ENCODE measurements around the gene GALNT10. TPM values are rescaled to one million over a fixed set of nuclear protein-coding genes. Genes with fewer than 3 reads are reported as not detected.
A peak's percentile ranks its signal among the peaks of the same experiment; 100 is the strongest.

The GALNT10 gene, protein sequence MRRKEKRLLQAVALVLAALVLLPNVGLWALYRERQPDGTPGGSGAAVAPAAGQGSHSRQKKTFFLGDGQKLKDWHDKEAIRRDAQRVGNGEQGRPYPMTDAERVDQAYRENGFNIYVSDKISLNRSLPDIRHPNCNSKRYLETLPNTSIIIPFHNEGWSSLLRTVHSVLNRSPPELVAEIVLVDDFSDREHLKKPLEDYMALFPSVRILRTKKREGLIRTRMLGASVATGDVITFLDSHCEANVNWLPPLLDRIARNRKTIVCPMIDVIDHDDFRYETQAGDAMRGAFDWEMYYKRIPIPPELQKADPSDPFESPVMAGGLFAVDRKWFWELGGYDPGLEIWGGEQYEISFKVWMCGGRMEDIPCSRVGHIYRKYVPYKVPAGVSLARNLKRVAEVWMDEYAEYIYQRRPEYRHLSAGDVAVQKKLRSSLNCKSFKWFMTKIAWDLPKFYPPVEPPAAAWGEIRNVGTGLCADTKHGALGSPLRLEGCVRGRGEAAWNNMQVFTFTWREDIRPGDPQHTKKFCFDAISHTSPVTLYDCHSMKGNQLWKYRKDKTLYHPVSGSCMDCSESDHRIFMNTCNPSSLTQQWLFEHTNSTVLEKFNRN
- total RNA-seq (41.3 and 45.9 TPM in 2 replicates), polyA plus RNA-seq (42.9 and 43.0 TPM in 2 replicates)

DNA sequence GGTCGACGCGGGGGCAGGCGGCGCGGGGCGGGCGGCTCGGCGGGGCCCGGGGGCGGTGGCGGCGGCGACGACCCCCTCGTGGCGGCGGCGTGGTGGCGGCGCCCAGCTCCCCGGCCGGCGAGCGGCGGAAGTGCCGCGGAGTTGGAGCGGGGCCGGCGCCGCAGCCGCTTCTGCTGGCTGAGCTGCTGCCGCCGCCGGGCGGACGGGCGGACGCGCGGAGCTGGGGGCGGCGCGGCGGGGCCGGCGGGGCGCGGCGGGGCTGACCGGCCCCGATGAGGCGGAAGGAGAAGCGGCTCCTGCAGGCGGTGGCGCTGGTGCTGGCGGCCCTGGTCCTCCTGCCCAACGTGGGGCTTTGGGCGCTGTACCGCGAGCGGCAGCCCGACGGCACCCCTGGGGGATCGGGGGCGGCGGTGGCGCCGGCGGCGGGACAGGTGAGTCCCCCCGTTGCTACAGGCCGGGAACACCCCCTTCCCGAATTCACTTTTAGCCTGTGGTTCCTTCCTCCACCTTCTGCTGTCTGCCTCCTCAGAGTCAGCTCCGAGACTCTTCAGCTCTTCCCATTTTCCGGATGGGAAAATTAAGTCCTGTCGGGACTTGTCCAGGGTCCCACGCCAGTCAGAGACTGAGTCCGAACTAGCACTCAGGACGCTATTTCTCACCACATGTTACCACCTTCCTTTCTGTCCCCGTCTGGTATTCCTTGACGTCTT lies at the start of gene GALNT10:
Gene GALNT10, plus strand, starts transcription at position 139 of the 710 bp plus-strand sequence. Its CDS starts 134 bp downstream, at position 273.
- peaks cover 14% of the 10 kb centered on the region for H3K79me2 ChIP-seq
- H3K36me3 ChIP-seq (replicated peaks; ENCODE audit: insufficient read depth, low read depth), result no peaks in the 10 kb centered on the region
- H3K4me2 ChIP-seq, result peak within 1 kb of the TSS; percentile 97
- WGBS (ENCODE audit: low lambda C conversion rate, missing lambda C conversion rate), result 9% methylated on average over 20 of the region's 84 CpGs
- peak within 1 kb of the TSS; percentile 99 for H2AFZ ChIP-seq
- peak within 1 kb of the TSS; percentile 47 for H3K27ac ChIP-seq
- H3K27me3 ChIP-seq, result peaks cover 6% of the 10 kb centered on the region
- DNase-seq (ENCODE audit: low spot score), result peak; percentile 88
- TF ChIP-seq EZH2phosphoT487 (IDR thresholded peaks at IDR 0.05; ENCODE audit: low read depth, severe bottlenecking, unreplicated experiment) (no peak), EZH2 (IDR thresholded peaks at IDR 0.05; ENCODE audit: borderline replicate concordance) (no peak)
- TF ChIP-seq, protein P1, sequence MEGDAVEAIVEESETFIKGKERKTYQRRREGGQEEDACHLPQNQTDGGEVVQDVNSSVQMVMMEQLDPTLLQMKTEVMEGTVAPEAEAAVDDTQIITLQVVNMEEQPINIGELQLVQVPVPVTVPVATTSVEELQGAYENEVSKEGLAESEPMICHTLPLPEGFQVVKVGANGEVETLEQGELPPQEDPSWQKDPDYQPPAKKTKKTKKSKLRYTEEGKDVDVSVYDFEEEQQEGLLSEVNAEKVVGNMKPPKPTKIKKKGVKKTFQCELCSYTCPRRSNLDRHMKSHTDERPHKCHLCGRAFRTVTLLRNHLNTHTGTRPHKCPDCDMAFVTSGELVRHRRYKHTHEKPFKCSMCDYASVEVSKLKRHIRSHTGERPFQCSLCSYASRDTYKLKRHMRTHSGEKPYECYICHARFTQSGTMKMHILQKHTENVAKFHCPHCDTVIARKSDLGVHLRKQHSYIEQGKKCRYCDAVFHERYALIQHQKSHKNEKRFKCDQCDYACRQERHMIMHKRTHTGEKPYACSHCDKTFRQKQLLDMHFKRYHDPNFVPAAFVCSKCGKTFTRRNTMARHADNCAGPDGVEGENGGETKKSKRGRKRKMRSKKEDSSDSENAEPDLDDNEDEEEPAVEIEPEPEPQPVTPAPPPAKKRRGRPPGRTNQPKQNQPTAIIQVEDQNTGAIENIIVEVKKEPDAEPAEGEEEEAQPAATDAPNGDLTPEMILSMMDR (IDR thresholded peaks at IDR 0.05; ENCODE audit: poor library complexity), result no peak
- peaks cover 21% of the 10 kb centered on the region for H3K4me1 ChIP-seq (ENCODE audit: insufficient read depth)
- no peaks in the 10 kb centered on the region for H4K20me1 ChIP-seq (ENCODE audit: insufficient read depth, poor library complexity, severe bottlenecking)
- H3K4me3 ChIP-seq, result peak within 1 kb of the TSS; percentile 97
- no peaks in the 10 kb centered on the region for H3K9me2 ChIP-seq (replicated peaks; ENCODE audit: insufficient read depth)
- no peaks in the 10 kb centered on the region for H3K9me3 ChIP-seq (ENCODE audit: low read depth)

DNA sequence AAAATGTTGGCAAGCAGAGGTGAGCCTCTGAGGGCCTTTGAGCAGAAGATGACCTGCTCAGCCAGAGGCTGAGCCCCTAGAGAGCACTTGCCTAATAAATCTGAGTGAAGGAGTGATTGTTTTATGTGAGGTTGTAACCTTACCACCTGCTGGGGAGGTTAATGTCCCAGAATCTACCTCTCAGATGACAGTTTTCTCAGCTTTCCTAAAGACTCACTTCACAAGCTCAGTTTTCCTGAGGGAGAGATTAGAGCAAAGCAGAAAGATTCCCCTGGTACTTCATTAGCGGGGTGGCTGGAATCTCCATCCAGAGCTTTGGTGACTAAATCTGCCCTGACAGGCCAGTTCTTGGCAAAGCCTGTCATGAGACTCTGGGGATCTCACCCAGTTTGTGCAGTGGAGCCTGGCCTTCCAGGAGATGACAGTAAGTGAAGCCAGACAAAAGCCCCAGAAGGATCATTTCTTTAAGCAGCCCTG lies 48.8 kb upstream of the GALNT10 start:
- Histone ChIP-seq H3K79me2 (no peaks in the 10 kb centered on the region), H3K4me3 (no peak overlapping the region), H3K9me3 (ENCODE audit: low read depth) (no peaks in the 10 kb centered on the region), H3K27me3 (no peaks in the 10 kb centered on the region), H3K9me2 (replicated peaks; ENCODE audit: insufficient read depth) (no peaks in the 10 kb centered on the region), H3K27ac (no peak overlapping the region), H3K36me3 (replicated peaks; ENCODE audit: insufficient read depth, low read depth) (no peaks in the 10 kb centered on the region), H4K20me1 (ENCODE audit: insufficient read depth, poor library complexity, severe bottlenecking) (no peaks in the 10 kb centered on the region), H2AFZ (no peak overlapping the region), H3K4me2 (no peak overlapping the region), H3K4me1 (ENCODE audit: insufficient read depth) (no peaks in the 10 kb centered on the region)
- DNase-seq (ENCODE audit: low spot score), result no peak
- TF ChIP-seq, protein P1 (IDR thresholded peaks at IDR 0.05; ENCODE audit: poor library complexity), result no peak
- TF ChIP-seq EZH2phosphoT487 (IDR thresholded peaks at IDR 0.05; ENCODE audit: low read depth, severe bottlenecking, unreplicated experiment) (no peak), EZH2 (IDR thresholded peaks at IDR 0.05; ENCODE audit: borderline replicate concordance) (no peak)
- 67% methylated on average over 1 of the region's 1 CpG for WGBS (ENCODE audit: low lambda C conversion rate, missing lambda C conversion rate)

DNA sequence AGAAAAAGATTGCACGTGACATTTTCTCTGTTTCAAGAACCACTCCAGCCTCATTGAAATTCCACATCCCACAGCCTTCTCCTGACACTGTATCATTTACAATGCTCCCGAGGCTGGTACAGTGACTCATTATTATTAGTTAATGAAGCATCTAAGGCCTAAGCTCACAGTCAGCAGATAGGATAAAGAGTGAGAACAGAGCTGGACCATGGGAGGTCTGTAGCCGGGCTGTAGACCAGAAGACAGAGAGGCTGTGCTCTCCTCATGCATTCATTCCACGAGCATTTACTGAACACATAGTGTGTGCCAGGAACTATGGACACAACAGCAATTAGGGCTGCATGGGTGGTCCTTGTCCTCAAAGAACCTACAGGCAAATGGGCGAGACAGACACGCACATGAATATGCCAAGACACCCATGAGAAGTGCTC lies 47.3 kb upstream of the GALNT10 start:
- H3K27me3 ChIP-seq, result no peaks in the 10 kb centered on the region
- no peak overlapping the region for H3K27ac ChIP-seq
- H3K4me2 ChIP-seq, result no peak overlapping the region
- WGBS (ENCODE audit: low lambda C conversion rate, missing lambda C conversion rate), result 68% methylated on average over 6 of the region's 6 CpGs
- no peaks in the 10 kb centered on the region for H4K20me1 ChIP-seq (ENCODE audit: insufficient read depth, poor library complexity, severe bottlenecking)
- no peak for DNase-seq (ENCODE audit: low spot score)
- no peaks in the 10 kb centered on the region for H3K4me1 ChIP-seq (ENCODE audit: insufficient read depth)
- H3K9me2 ChIP-seq (replicated peaks; ENCODE audit: insufficient read depth), result no peaks in the 10 kb centered on the region
- no peak overlapping the region for H3K4me3 ChIP-seq
- H3K9me3 ChIP-seq (ENCODE audit: low read depth), result no peaks in the 10 kb centered on the region
- no peaks in the 10 kb centered on the region for H3K79me2 ChIP-seq
- H3K36me3 ChIP-seq (replicated peaks; ENCODE audit: insufficient read depth, low read depth), result no peaks in the 10 kb centered on the region
- H2AFZ ChIP-seq, result no peak overlapping the region
- no peak for TF ChIP-seq EZH2phosphoT487 (IDR thresholded peaks at IDR 0.05; ENCODE audit: low read depth, severe bottlenecking, unreplicated experiment)
- no peak for TF ChIP-seq EZH2 (IDR thresholded peaks at IDR 0.05; ENCODE audit: borderline replicate concordance)
- TF ChIP-seq, protein P1 (IDR thresholded peaks at IDR 0.05; ENCODE audit: poor library complexity), result no peak
